GM19240 (cell line): ENCODE data around the gene PRSS22.
"Not testable (repeated sequence)": the region's sequence is repeated elsewhere in the genome, so short reads cannot be mapped to it uniquely, and the experiment has no call there.

Source experiments
- DNase-seq: peaks from one replicate; pipeline ENCODE4 v3.0.0; 2011; ENCODE audit warnings: low spot score; ENCODE audit not compliant: insufficient read length

PRSS22 gene, protein sequence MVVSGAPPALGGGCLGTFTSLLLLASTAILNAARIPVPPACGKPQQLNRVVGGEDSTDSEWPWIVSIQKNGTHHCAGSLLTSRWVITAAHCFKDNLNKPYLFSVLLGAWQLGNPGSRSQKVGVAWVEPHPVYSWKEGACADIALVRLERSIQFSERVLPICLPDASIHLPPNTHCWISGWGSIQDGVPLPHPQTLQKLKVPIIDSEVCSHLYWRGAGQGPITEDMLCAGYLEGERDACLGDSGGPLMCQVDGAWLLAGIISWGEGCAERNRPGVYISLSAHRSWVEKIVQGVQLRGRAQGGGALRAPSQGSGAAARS

GRCh38 chr16:2857451-2858244 lies at the start of gene PRSS22:
PRSS22 (minus strand) TSS chr16:2858170; CDS start chr16:2858104, 66 bp downstream.
- DNase-seq = no peak

DNA sequence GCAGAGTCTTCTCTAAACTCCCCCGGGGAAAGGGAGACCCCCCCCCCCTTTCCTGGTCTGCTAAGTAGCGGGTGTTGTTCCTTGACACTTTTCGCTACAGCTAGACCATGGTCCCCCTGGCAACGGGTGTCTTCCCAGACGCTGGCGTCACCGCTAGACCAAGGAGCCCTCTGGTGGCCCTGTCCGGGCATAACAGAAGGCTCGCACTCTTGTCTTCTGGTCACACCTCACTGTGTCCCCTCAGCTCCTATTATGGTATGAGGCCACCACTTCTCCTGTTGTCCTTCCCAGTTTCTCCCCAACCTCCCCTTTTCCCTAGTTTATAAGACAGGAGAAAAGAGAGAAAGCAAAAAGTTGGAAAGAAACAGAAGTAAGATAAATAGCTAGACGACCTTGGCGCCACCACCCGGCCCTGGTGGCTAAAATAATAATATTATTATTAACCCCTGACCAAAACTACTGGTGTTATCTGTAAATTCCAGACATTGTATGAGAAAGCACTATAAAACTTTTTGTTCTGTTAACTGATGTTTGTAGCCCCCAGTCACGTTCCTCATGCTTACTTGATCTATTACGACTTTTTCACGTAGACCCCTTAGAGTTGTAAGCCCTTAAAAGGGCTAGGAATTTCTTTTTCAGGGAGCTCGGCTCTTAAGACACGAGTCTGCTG lies 49.2 kb upstream of the PRSS22 start:
- DNase-seq = not testable (repeated sequence)

DNA sequence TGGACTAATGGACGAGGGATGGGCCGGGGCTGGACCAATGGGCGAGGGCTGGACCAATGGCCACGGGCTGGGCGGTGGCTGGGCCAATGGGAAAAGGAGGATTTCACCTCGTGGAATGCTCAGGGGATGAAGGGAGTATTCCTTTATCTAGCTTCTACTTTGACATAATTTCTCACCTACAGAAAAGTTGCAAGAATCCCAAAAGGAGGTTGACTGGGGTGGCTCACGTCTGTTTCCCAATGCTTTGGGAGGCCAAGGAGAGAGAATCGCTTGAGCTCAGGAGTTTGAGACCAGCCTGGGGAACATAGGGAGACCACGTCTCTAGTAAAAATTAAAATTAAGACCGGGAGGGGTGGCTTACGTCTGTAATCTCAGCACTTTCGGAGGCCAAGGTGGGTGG lies 48.0 kb upstream of the PRSS22 start:
- no peak for DNase-seq

GRCh38 chr16:2905241-2905987 lies 47.4 kb upstream of the PRSS22 start:
- peak; percentile 93 for DNase-seq

DNA sequence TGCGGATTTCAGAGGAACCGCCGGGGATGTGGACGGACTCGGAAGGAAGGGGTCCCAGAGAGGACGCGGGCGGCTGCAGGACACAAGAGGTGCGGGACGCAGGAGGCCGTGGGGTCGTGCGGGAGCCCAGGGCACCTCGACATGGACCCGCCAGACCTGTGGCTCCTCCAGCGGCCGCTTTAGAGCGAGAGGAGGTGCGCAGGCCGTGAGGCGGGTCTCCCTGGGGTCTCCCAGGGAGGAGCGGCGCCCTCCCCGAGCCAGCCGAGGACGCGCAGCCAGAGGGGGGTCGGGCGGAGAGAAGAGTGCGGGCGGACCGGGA lies 46.9 kb upstream of the PRSS22 start:
- DNase-seq = no peak

GRCh38 chr16:2904100-2904921 lies 46.3 kb upstream of the PRSS22 start:
- DNase-seq = peak; percentile 88

- DNase-seq = no peak
These were observed 44.6 kb upstream of the PRSS22 start for GRCh38 chr16:2902337-2903130.

- DNase-seq = no peak
These were observed 42.6 kb upstream of the PRSS22 start for GRCh38 chr16:2900526-2901075.

GRCh38 chr16:2899564-2900072 lies 41.6 kb upstream of the PRSS22 start:
- DNase-seq = no peak

DNA sequence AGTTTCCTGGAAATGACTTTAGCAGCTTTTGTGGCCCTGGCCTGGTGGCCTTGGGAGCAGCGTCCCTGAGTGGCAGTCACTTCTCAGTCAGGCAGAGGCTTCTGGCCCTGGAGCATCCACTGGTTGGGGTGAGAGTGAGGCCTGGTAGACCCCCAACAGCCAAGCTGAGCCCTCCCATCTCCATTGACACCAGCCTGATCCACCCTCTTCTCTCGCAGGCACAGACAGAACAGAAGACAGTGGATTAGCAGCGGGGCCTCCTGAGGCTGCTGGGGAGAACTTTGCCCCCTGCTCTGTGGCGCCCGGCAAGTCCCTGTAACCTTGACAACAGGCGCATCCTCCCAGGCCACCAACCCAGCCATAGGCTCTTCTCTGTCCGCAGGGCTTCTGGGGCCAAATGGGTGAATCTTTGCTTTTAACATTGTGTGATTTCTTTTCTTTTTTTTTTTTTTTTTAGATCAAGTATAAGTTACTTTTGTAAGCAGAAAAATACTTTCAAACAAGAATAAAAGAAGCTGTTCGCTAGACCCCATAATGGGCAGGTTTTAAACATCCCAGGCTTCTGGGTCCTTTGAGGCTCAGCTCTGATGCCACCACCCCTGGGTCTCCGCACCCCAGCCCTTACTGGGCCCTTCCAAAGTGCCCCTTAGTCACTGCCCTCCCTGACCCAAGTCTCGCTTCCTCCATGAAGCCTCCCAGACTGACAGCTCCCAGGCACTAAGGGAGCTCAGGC lies 41.0 kb upstream of the PRSS22 start:
- no peak for DNase-seq

DNA sequence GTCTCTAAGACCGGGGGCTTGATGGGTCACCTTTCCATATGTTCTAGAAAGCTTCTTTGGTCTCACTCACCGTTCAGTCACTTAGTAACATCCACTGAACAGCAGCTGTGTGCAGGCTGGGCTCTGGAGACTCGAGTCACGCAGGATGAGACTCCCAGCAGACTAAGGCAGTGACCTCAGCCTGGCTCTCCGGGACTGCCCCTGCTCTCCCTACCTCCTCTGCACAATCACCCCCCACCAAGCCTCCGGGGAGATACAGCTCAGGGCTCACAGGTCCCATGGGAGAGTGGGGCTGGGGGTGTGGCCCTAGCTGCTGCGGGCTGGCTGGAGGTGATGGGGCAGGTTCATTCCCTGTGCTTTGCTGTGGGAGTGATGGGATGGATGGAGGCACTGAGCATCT lies 39.1 kb upstream of the PRSS22 start:
- no peak for DNase-seq

GRCh38 chr16:2896480-2897010 lies 38.6 kb upstream of the PRSS22 start:
- no peak for DNase-seq

DNA sequence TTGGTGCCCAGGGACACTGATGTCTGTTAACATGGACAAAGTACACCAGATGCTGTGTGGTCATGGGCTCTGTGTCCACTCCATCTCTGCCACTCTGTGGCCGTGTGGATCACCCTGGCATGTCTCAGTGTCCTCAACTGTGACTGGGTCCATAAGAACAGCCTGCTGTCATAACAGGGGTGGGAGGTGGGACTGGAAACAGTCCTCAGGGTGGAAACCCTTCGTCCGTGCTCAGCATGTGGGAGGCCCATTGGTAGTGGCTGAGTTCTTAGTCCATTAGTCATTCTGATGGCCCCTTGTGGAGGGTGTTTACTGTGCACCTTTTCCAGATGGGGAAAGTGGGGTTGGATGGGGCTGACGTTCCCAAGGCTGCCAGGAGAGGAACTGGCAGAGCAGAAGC lies 37.8 kb upstream of the PRSS22 start:
- DNase-seq = no peak

DNA sequence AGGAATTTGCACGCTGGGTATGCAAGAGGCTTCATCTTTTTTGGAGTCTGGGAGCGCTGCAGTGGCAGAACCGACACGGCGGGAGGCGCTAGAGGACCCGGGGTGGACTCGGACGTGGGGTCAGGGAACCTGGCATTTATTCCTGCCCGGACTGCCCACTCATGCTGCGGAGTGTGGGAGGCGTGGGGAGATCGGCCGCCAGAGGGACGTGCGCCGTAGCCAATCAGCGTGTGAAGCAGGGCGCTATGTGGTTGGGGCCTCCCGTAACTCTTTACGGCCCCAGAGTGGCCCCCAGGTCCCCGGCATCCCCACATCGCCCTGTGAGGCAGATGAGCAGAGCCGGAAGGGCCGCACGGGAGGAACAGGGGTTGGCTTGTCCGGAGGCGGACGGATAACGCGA lies 36.3 kb upstream of the PRSS22 start:
- no peak for DNase-seq

- no peak for DNase-seq
These were observed 26.1 kb upstream of the PRSS22 start for GRCh38 chr16:2884041-2884451.

GRCh38 chr16:2883458-2883908 lies 25.5 kb upstream of the PRSS22 start:
- DNase-seq = no peak

- peak; percentile 95 for DNase-seq
These were observed 24.9 kb upstream of the PRSS22 start, which contains the start of gene FLYWCH2 for GRCh38 chr16:2882650-2883457. FLYWCH2 (plus strand) TSS chr16:2883215; CDS start chr16:2896450, 13,235 bp downstream.
